Measurements from ENCODE around the gene GPR42.

GPR42 gene

GRCh38 chr19:35403116-35403760, 32.4 kb downstream of the GPR42 start:
- Histone ChIP-seq H3K36me3 (ENCODE audit: insufficient read depth, low read length) (no peaks in the 10 kb centered on the region), H3K9ac (ENCODE audit: low read depth, low read length) (no peak overlapping the region), H3K9me3 (ENCODE audit: control insufficient read depth, insufficient read depth, low read length) (no peaks in the 10 kb centered on the region), H3K4me1 (ENCODE audit: insufficient read depth, low read length) (no peaks in the 10 kb centered on the region; the same call in 1 of the 2 replicates)

- H3K9ac ChIP-seq (ENCODE audit: low read depth, low read length) = no peak overlapping the region
- H3K36me3 ChIP-seq (ENCODE audit: insufficient read depth, low read length) = no peaks in the 10 kb centered on the region
- H3K9me3 ChIP-seq (ENCODE audit: control insufficient read depth, insufficient read depth, low read length) = no peaks in the 10 kb centered on the region
- no peaks in the 10 kb centered on the region; the same call in 1 of the 2 replicates for H3K4me1 ChIP-seq (ENCODE audit: insufficient read depth, low read length)
These were observed 34.2 kb downstream of the GPR42 start for GRCh38 chr19:35404879-35405622.

GRCh38 chr19:35407619-35408018, 36.8 kb downstream of the GPR42 start:
- Histone ChIP-seq H3K9ac (ENCODE audit: low read depth, low read length) (no peak overlapping the region), H3K9me3 (ENCODE audit: control insufficient read depth, insufficient read depth, low read length) (no peaks in the 10 kb centered on the region), H3K4me1 (ENCODE audit: insufficient read depth, low read length) (no peaks in the 10 kb centered on the region; the same call in 1 of the 2 replicates), H3K36me3 (ENCODE audit: insufficient read depth, low read length) (no peaks in the 10 kb centered on the region)

GRCh38 chr19:35408284-35409171, 37.7 kb downstream of the GPR42 start:
- no peaks in the 10 kb centered on the region; the same call in 1 of the 2 replicates for H3K4me1 ChIP-seq (ENCODE audit: insufficient read depth, low read length)
- H3K36me3 ChIP-seq (ENCODE audit: insufficient read depth, low read length) = no peaks in the 10 kb centered on the region
- no peaks in the 10 kb centered on the region for H3K9me3 ChIP-seq (ENCODE audit: control insufficient read depth, insufficient read depth, low read length)
- no peak overlapping the region for H3K9ac ChIP-seq (ENCODE audit: low read depth, low read length)

- no peaks in the 10 kb centered on the region for H3K36me3 ChIP-seq (ENCODE audit: insufficient read depth, low read length)
- no peaks in the 10 kb centered on the region; the same call in 1 of the 2 replicates for H3K4me1 ChIP-seq (ENCODE audit: insufficient read depth, low read length)
- no peaks in the 10 kb centered on the region for H3K9me3 ChIP-seq (ENCODE audit: control insufficient read depth, insufficient read depth, low read length)
- H3K9ac ChIP-seq (ENCODE audit: low read depth, low read length) = no peak overlapping the region
These were observed 38.3 kb downstream of the GPR42 start for GRCh38 chr19:35409191-35409590.

- H3K4me1 ChIP-seq (ENCODE audit: insufficient read depth, low read length) = no peaks in the 10 kb centered on the region
- H3K36me3 ChIP-seq (ENCODE audit: insufficient read depth, low read length) = no peaks in the 10 kb centered on the region
- no peaks in the 10 kb centered on the region for H3K9me3 ChIP-seq (ENCODE audit: control insufficient read depth, insufficient read depth, low read length)
- H3K9ac ChIP-seq (ENCODE audit: low read depth, low read length) = no peak overlapping the region
These were observed 39.6 kb downstream of the GPR42 start for GRCh38 chr19:35410487-35410886.

GRCh38 chr19:35414442-35414841, 43.6 kb downstream of the GPR42 start:
- Histone ChIP-seq H3K4me1 (ENCODE audit: insufficient read depth, low read length) (no peaks in the 10 kb centered on the region), H3K36me3 (ENCODE audit: insufficient read depth, low read length) (no peaks in the 10 kb centered on the region), H3K9ac (ENCODE audit: low read depth, low read length) (no peak overlapping the region), H3K9me3 (ENCODE audit: control insufficient read depth, insufficient read depth, low read length) (no peaks in the 10 kb centered on the region)

- Histone ChIP-seq H3K4me1 (ENCODE audit: insufficient read depth, low read length) (no peaks in the 10 kb centered on the region), H3K9me3 (ENCODE audit: control insufficient read depth, insufficient read depth, low read length) (no peaks in the 10 kb centered on the region)
These were observed 45.5 kb downstream of the GPR42 start for GRCh38 chr19:35416331-35416730.

GRCh38 chr19:35417278-35417677, 46.4 kb downstream of the GPR42 start:
- no peaks in the 10 kb centered on the region for H3K36me3 ChIP-seq (ENCODE audit: insufficient read depth, low read length)
- H3K9me3 ChIP-seq (ENCODE audit: control insufficient read depth, insufficient read depth, low read length) = no peaks in the 10 kb centered on the region
- H3K4me1 ChIP-seq (ENCODE audit: insufficient read depth, low read length) = no peaks in the 10 kb centered on the region

More at GRCh38 chr19:35416331-35416730, 45.5 kb downstream of the GPR42 start:
- H3K36me3 ChIP-seq (ENCODE audit: insufficient read depth, low read length) = no peaks in the 10 kb centered on the region
- H3K9ac ChIP-seq (ENCODE audit: low read depth, low read length) = no peak overlapping the region

GRCh38 chr19:35417713-35418534, 47.1 kb downstream of the GPR42 start:
- Histone ChIP-seq H3K9ac (ENCODE audit: low read depth, low read length) (no peak overlapping the region), H3K4me1 (ENCODE audit: insufficient read depth, low read length) (no peaks in the 10 kb centered on the region), H3K9me3 (ENCODE audit: control insufficient read depth, insufficient read depth, low read length) (no peaks in the 10 kb centered on the region), H3K36me3 (ENCODE audit: insufficient read depth, low read length) (no peaks in the 10 kb centered on the region)

More at GRCh38 chr19:35417278-35417677, 46.4 kb downstream of the GPR42 start:
- H3K9ac ChIP-seq (ENCODE audit: low read depth, low read length) = no peak overlapping the region

GRCh38 chr19:35419046-35419445, 48.2 kb downstream of the GPR42 start:
- Histone ChIP-seq H3K9me3 (ENCODE audit: control insufficient read depth, insufficient read depth, low read length) (no peaks in the 10 kb centered on the region), H3K36me3 (ENCODE audit: insufficient read depth, low read length) (no peaks in the 10 kb centered on the region), H3K4me1 (ENCODE audit: insufficient read depth, low read length) (no peaks in the 10 kb centered on the region), H3K9ac (ENCODE audit: low read depth, low read length) (no peak overlapping the region)

GRCh38 chr19:35419805-35420204, 48.9 kb downstream of the GPR42 start:
- Histone ChIP-seq H3K36me3 (ENCODE audit: insufficient read depth, low read length) (no peaks in the 10 kb centered on the region), H3K4me1 (ENCODE audit: insufficient read depth, low read length) (no peaks in the 10 kb centered on the region), H3K9ac (ENCODE audit: low read depth, low read length) (no peak overlapping the region), H3K9me3 (ENCODE audit: control insufficient read depth, insufficient read depth, low read length) (no peaks in the 10 kb centered on the region)

- H3K9me3 ChIP-seq (ENCODE audit: control insufficient read depth, insufficient read depth, low read length) = no peaks in the 10 kb centered on the region
- H3K9ac ChIP-seq (ENCODE audit: low read depth, low read length) = no peak overlapping the region
- no peaks in the 10 kb centered on the region for H3K4me1 ChIP-seq (ENCODE audit: insufficient read depth, low read length)
- no peaks in the 10 kb centered on the region for H3K36me3 ChIP-seq (ENCODE audit: insufficient read depth, low read length)
These were observed 50.5 kb downstream of the GPR42 start for GRCh38 chr19:35421362-35421761.

Data from ES-I3 (cell line).